WTC11 (cell line): ENCODE results near the gene GAB2. TPM values are rescaled to one million over a fixed set of nuclear protein-coding genes. Genes with fewer than 3 reads are reported as not detected.

Experiments
- ATAC-seq: fragments of 200-7000 bp; cut with Tn5 transposase; 2 replicates; pipeline ENCODE4 v1.10.0; 2021; ENCODE audit warnings: mild to moderate bottlenecking, moderate library complexity
- CTCF ChIA-PET: fragments of 300-600 bp; sonication (Branson Sonifier 250); formaldehyde crosslinking; loops from one replicate; lab custom pipeline; 2021; ENCODE audit warnings: antibody characterized with exemption; lab: Charles Lee
- POLR2A ChIA-PET: fragments of 350-600 bp; sonication (Branson Sonifier 250); formaldehyde crosslinking; loops from one replicate; lab custom pipeline; 2021; ENCODE audit warnings: antibody characterized with exemption; lab: Charles Lee
- DNase-seq: peaks from one replicate; pipeline ENCODE4 v3.0.0; 2021; ENCODE audit warnings: low spot score
- H3K27ac Mint-ChIP-seq: 2 replicates; pipeline ENCODE4 v1.8.0; 2021; ENCODE audit warnings: mixed read lengths
- H3K27me3 Mint-ChIP-seq: 2 replicates; pipeline ENCODE4 v1.8.0; 2021; ENCODE audit warnings: low read depth, mild to moderate bottlenecking, moderate library complexity, mixed read lengths
- H3K36me3 Mint-ChIP-seq: 2 replicates; pipeline ENCODE4 v1.8.0; 2021; ENCODE audit warnings: mixed read lengths
- H3K4me1 Mint-ChIP-seq: 2 replicates; pipeline ENCODE4 v1.8.0; 2022; ENCODE audit warnings: mixed read lengths
- H3K4me3 Mint-ChIP-seq: 2 replicates; pipeline ENCODE4 v1.8.0; 2021; ENCODE audit warnings: mild to moderate bottlenecking, moderate library complexity, mixed read lengths
- H3K9me3 Mint-ChIP-seq: 2 replicates; pipeline ENCODE4 v1.8.0; 2021; ENCODE audit warnings: mixed read lengths
- AFF4 ChIP-seq: sonication (generic); formaldehyde crosslinking; IDR thresholded peaks from 2 replicates; pipeline ENCODE4 v1.8.1; 2023; ENCODE audit warnings: mild to moderate bottlenecking, missing genetic modification reagents, borderline replicate concordance
- ARID4B ChIP-seq: sonication (generic); formaldehyde crosslinking; IDR thresholded peaks from 2 replicates; pipeline ENCODE4 v1.8.0; 2023; ENCODE audit warnings: missing genetic modification reagents, mild to moderate bottlenecking, borderline replicate concordance
- ATF6 ChIP-seq: sonication (generic); formaldehyde crosslinking; IDR thresholded peaks from 2 replicates; pipeline ENCODE4 v1.8.1; 2023; ENCODE audit warnings: mild to moderate bottlenecking, missing genetic modification reagents
- ESRRA ChIP-seq: sonication (generic); formaldehyde crosslinking; IDR thresholded peaks from 2 replicates; pipeline ENCODE4 v1.8.1; 2022; ENCODE audit warnings: mild to moderate bottlenecking, missing genetic modification reagents, borderline replicate concordance
- MXD4 ChIP-seq: fragments of 250-450 bp; sonication (Bioruptor Pico); IDR thresholded peaks from 2 replicates; pipeline ENCODE4 v1.8.0; 2021; ENCODE audit warnings: mild to moderate bottlenecking, moderate library complexity, borderline replicate concordance
- MYBL2 ChIP-seq: sonication (generic); formaldehyde crosslinking; IDR thresholded peaks from 2 replicates; pipeline ENCODE4 v1.8.1; 2023; ENCODE audit warnings: mild to moderate bottlenecking, moderate library complexity, missing genetic modification reagents
- NFE2L1 ChIP-seq: sonication (generic); formaldehyde crosslinking; IDR thresholded peaks from 2 replicates; pipeline ENCODE4 v1.8.1; 2023; ENCODE audit warnings: missing genetic modification reagents
- RELA ChIP-seq: sonication (generic); formaldehyde crosslinking; IDR thresholded peaks from 2 replicates; pipeline ENCODE4 v1.8.1; 2022; ENCODE audit warnings: missing genetic modification reagents, mild to moderate bottlenecking, borderline replicate concordance
- RORB ChIP-seq: fragments of 250-450 bp; sonication (Bioruptor Pico); IDR thresholded peaks from 2 replicates; pipeline ENCODE4 v1.9.0; 2021; ENCODE audit warnings: mild to moderate bottlenecking
- SMAD3 ChIP-seq: sonication (generic); formaldehyde crosslinking; IDR thresholded peaks from 2 replicates; pipeline ENCODE4 v1.8.0; 2022; ENCODE audit warnings: missing genetic modification reagents, mild to moderate bottlenecking, borderline replicate concordance
- STAT6 ChIP-seq: sonication (generic); formaldehyde crosslinking; conservative IDR thresholded peaks from 2 replicates; pipeline ENCODE4 v1.8.1; 2023; ENCODE audit warnings: mild to moderate bottlenecking, low read depth, missing genetic modification reagents, moderate library complexity
- TEAD4 ChIP-seq: sonication (generic); formaldehyde crosslinking; IDR thresholded peaks from 2 replicates; pipeline ENCODE4 v1.8.0; 2022; ENCODE audit warnings: mild to moderate bottlenecking, missing genetic modification reagents
- ZBTB21 ChIP-seq: sonication (generic); formaldehyde crosslinking; IDR thresholded peaks from 2 replicates; pipeline ENCODE4 v1.8.1; 2023; ENCODE audit warnings: mild to moderate bottlenecking, missing genetic modification reagents, borderline replicate concordance
- ZMAT4 ChIP-seq: fragments of 250-450 bp; sonication (Bioruptor Pico); IDR thresholded peaks from 2 replicates; pipeline ENCODE4 v1.9.0; 2021; ENCODE audit warnings: mild to moderate bottlenecking
- ZNF532 ChIP-seq: fragments of 250-450 bp; sonication (Bioruptor Pico); IDR thresholded peaks from 2 replicates; pipeline ENCODE4 v1.9.0; 2021; ENCODE audit warnings: mild to moderate bottlenecking, borderline replicate concordance
- total RNA-seq: library from RNA; stranded (reverse); gene quantifications from 3 replicates; pipeline ENCODE4 v1.2.3, GENCODE V29; 2021

The GAB2 gene
- total RNA-seq, 1 experiment from 2014 or later: 10.6 TPM

- TF ChIP-seq ZMAT4 (CRISPR knock-in tag) (no peak), ARID4B (CRISPR knock-in tag) (no peak), NFE2L1 (CRISPR knock-in tag) (no peak), SMAD3 (no peak)
Observed at GRCh38 chr11:78199015-78199652, 218.5 kb downstream of the GAB2 start (continued).

GRCh38 chr11:78197816-78198215 lies 219.8 kb downstream of the GAB2 start:
- no peak overlapping the region for H3K4me3 Mint-ChIP-seq
- peaks cover 5% of the 10 kb centered on the region for H3K4me1 Mint-ChIP-seq
- no peaks in the 10 kb centered on the region for H3K27me3 Mint-ChIP-seq
- H3K9me3 Mint-ChIP-seq: no peaks in the 10 kb centered on the region
- POLR2A ChIA-PET: no interaction called here
- no peak for DNase-seq
- CTCF ChIA-PET: no interaction called here
- peak; percentile 56 for ATAC-seq
- no peak overlapping the region for H3K27ac Mint-ChIP-seq
- peaks cover 3% of the 10 kb centered on the region; the same call in 1 of the 2 replicates for H3K36me3 Mint-ChIP-seq
- TF ChIP-seq RELA (CRISPR knock-in tag): no peak
- TF ChIP-seq MYBL2 (CRISPR knock-in tag): no peak
- no peak for TF ChIP-seq STAT6 (CRISPR knock-in tag)
- TF ChIP-seq ZNF532 (CRISPR knock-in tag): no peak
- no peak for TF ChIP-seq TEAD4 (CRISPR knock-in tag)
- TF ChIP-seq MXD4 (CRISPR knock-in tag): no peak
- no peak for TF ChIP-seq ATF6
- TF ChIP-seq ZBTB21 (CRISPR knock-in tag): no peak
- no peak for TF ChIP-seq AFF4 (CRISPR knock-in tag)
- TF ChIP-seq RORB (CRISPR knock-in tag): no peak
- TF ChIP-seq ESRRA (CRISPR knock-in tag): no peak
